Body of pancreas (tissue), 4 donors: ENCODE measurements around the gene ARHGEF28. TPM values are rescaled to one million over a fixed set of nuclear protein-coding genes. Genes with fewer than 3 reads are reported as not detected.
A peak's percentile ranks its signal among the peaks of the same experiment; 100 is the strongest.

Experiments
- ATAC-seq: fragments of 150-250 bp; one replicate; pipeline ENCODE4 v1.9.1; 2016
- DNase-seq, 4 donors: peaks; one replicate each; pipeline ENCODE4 v3.0.0-alpha.2; 2019
- H3K27ac ChIP-seq, 4 donors: fragments of 200-600 bp; sonication (generic); 1 replicate in 3 of 4; 2 replicates in 1 of 4; pipeline versions ENCODE4 v1.5.1 to v1.6.1; 2016 to 2019; ENCODE audit warnings: mild to moderate bottlenecking in 1 of 4, mixed read lengths in 1 of 4, moderate library complexity in 1 of 4
- H3K27me3 ChIP-seq, 2 donors: fragments of 200-600 bp; sonication (generic); one replicate each; pipeline ENCODE4 v1.6.0; 2016; ENCODE audit warnings: mild to moderate bottlenecking in 1 of 2
- H3K36me3 ChIP-seq, 2 donors: fragments of 200-600 bp; sonication (generic); replicated peaks in 1 of 2; 2 replicates each; pipeline ENCODE4 v1.5.1; 2016; ENCODE audit warnings: low read depth in 2 of 2; ENCODE audit not compliant: insufficient read depth in 1 of 2
- H3K4me1 ChIP-seq: fragments of 200-600 bp; sonication (generic); one replicate; pipeline ENCODE4 v1.6.0; 2016
- H3K4me3 ChIP-seq, 2 donors: fragments of 200-600 bp; sonication (generic); 1 replicate in 1 of 2; 2 replicates in 1 of 2; pipeline ENCODE4 v1.5.1; 2016 to 2019
- H3K9me3 ChIP-seq, 3 donors: fragments of 200-600 bp; sonication (generic); 1 replicate in 2 of 3; 2 replicates in 1 of 3; pipeline ENCODE4 v1.5.1; 2016
- POLR2A ChIP-seq, 3 donors: fragments of 450-650 bp; IDR thresholded peaks; one replicate each; pipeline ENCODE4 v1.6.1; 2016; ENCODE audit warnings: antibody characterized with exemption in 3 of 3, mild to moderate bottlenecking in 2 of 3
- WGBS, 2 donors: methylation state at CpG; one replicate each; pipeline ENCODE4 v1.1.5; 2017; 5-methylcytosine and 5-hydroxymethylcytosine counted together
- intact Hi-C: fragments of 100-400 bp; cut with DNase I; formaldehyde crosslinking; loops from one replicate; pipeline ENCODE4 v1.15.1; 2023
- total RNA-seq, 2 donors: library from RNA; depleted of rRNA; stranded (reverse); fragments of >200 nt; gene quantifications; one replicate each; pipeline ENCODE4 v1.1.0, GENCODE V29; 2016
- TF ChIP-seq, protein P1 (sequence below), 7 experiments: fragments of 450-650 bp in 4 of 7; fragments of 200-600 bp in 3 of 7; sonication (generic) in 3 of 7; IDR thresholded peaks; one replicate each; pipeline ENCODE4 v1.5.1; 2016 to 2019; ENCODE audit warnings: antibody characterized with exemption in 7 of 7

ARHGEF28 gene
- total RNA-seq, 2 donors from 2014 or later: 63.0 to 67.2 TPM

DNA sequence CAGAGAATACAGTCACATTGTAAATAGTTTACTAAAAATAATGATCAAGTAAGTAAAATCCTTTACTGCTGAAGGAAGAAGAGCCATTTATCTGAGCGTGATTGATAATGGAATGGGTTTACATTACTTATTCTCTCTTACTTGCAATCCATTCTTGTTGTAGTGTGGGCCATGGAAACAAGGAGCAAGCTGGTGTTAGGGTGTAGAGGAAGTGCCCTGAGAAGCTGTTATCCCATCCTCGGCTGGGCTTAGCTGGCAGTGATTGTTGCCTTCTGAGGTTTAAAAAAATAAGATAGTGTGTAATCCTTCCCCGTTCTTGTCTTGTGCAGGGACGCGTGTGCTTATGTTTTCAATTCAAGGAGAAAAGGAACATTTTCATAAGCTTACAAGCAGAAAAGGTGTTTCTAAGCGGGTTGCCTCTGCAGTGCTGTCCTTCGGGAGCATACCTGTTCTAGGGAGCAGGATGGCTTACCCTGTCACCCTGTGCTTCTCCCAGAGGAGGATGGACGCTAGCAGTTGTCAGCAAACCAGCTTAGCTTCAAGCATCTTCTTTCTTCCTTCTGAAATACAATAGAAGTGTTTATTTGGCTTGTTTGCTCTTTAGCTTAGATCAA is 188.3 kb downstream of the ARHGEF28 start:
- DNase-seq: no peak
- peaks cover 3% of the 10 kb centered on the region for H3K4me1 ChIP-seq
- no peaks in the 10 kb centered on the region for H3K9me3 ChIP-seq
- H3K27me3 ChIP-seq: no peaks in the 10 kb centered on the region
- H3K36me3 ChIP-seq: no peaks in the 10 kb centered on the region
- no peak for ATAC-seq
- 66 to 75% methylated on average over 8 of the region's 8 CpGs for WGBS, 2 donors
- intact Hi-C loops: no loop called here
- H3K4me3 ChIP-seq: no peak overlapping the region
- peak overlapping the region in 2 of 4 donors; percentile 9 to 16 for H3K27ac ChIP-seq
- TF ChIP-seq, protein P1, sequence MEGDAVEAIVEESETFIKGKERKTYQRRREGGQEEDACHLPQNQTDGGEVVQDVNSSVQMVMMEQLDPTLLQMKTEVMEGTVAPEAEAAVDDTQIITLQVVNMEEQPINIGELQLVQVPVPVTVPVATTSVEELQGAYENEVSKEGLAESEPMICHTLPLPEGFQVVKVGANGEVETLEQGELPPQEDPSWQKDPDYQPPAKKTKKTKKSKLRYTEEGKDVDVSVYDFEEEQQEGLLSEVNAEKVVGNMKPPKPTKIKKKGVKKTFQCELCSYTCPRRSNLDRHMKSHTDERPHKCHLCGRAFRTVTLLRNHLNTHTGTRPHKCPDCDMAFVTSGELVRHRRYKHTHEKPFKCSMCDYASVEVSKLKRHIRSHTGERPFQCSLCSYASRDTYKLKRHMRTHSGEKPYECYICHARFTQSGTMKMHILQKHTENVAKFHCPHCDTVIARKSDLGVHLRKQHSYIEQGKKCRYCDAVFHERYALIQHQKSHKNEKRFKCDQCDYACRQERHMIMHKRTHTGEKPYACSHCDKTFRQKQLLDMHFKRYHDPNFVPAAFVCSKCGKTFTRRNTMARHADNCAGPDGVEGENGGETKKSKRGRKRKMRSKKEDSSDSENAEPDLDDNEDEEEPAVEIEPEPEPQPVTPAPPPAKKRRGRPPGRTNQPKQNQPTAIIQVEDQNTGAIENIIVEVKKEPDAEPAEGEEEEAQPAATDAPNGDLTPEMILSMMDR (IDR thresholded peaks at IDR 0.05): no peak
- no peak for TF ChIP-seq POLR2A (IDR thresholded peaks at IDR 0.05)

DNA sequence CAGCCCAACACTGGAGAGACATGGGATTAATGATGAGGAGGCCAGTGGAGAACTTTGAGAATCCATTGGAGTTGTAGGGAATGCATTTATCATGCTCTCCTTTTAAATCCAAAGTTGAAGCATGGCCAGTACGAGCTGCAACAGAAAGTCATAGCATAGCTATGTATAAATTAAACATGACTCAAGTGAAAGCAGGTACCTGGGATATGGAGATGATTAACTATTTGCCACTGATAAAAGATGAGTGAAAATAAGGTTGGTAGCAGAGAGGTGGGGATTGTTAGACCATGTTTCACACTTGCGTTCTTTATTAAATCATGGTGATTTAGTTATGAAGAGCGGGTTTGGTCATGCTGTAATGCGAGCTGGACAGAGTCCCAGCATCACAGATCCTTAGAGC is 189.6 kb downstream of the ARHGEF28 start:
- intact Hi-C loops: no loop called here
- DNase-seq: no peak
- H3K9me3 ChIP-seq: no peaks in the 10 kb centered on the region
- TF ChIP-seq, protein P1 (IDR thresholded peaks at IDR 0.05): no peak
- no peak for TF ChIP-seq POLR2A (IDR thresholded peaks at IDR 0.05)
- H3K4me1 ChIP-seq: peaks cover 3% of the 10 kb centered on the region
- 83 to 84% methylated on average over 4 of the region's 4 CpGs for WGBS, 2 donors
- no peaks in the 10 kb centered on the region for H3K36me3 ChIP-seq
- ATAC-seq: no peak
- H3K27ac ChIP-seq: no peak overlapping the region
- no peaks in the 10 kb centered on the region for H3K27me3 ChIP-seq
- no peak overlapping the region for H3K4me3 ChIP-seq

DNA sequence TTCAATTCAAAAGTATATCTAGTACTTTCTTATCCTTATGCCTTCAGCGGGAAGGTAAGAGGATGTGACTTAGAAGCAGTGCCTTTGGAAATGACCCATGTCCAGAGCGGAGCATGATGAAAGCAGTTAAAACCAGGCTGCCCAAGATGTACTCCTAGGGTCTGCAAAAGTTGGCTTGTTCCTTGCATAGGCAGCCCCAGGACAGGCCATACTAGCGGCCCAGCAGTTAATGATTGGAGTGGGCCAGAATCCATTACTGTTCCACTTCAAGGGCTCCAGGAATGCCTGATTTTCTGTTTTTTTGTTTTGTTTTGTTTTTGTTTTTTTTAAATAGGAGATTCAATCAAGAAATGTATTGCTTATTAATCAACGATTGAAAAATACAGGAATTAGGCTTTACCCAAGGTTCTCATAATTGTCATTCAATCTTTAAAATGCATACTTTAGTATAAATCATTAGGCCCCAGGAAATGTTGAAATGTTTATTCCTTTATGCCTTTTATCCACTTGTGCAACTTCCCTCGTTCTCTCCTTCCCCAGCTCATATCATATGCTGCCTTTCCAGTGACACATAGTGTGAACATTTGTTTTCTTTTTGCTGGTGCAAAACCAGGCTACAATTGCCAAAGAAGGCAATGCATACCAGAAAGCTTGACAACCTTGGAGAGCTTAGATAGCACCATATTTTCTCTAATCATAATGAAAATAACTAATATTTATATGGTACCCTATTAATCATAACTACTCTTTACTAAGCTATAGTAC is 190.8 kb downstream of the ARHGEF28 start:
- TF ChIP-seq, protein P1 (IDR thresholded peaks at IDR 0.05): no peak
- no peak for TF ChIP-seq POLR2A (IDR thresholded peaks at IDR 0.05)
- H3K9me3 ChIP-seq: no peaks in the 10 kb centered on the region
- intact Hi-C loops: no loop called here
- no peaks in the 10 kb centered on the region for H3K36me3 ChIP-seq
- no peak overlapping the region for H3K27ac ChIP-seq
- H3K4me3 ChIP-seq: no peak overlapping the region
- no peaks in the 10 kb centered on the region for H3K27me3 ChIP-seq
- WGBS, 2 donors: 93 to 96% methylated on average over 5 of the region's 5 CpGs
- peaks cover 8% of the 10 kb centered on the region for H3K4me1 ChIP-seq
- DNase-seq (no peak), ATAC-seq (no peak)

DNA sequence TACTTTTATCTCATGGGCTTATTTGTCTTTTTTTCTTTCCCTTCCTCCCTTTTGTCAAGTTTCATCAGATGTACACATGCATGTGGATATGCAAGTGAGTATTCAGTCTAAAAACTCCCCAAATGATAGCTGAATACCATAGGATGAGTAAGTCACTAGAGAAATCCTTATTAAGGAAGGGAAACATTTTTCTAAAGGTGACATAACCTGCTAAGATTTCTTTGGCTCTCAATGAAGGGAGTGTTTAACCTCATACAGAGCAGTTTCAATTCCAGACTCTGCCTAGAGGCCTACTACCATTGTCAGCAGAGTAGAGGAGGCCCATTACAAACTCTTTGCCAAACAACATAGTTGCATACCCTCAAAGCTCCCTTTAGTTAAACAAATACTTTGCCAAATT is 192.4 kb downstream of the ARHGEF28 start:
- DNase-seq: no peak
- Histone ChIP-seq H3K36me3 (no peaks in the 10 kb centered on the region), H3K4me1 (peaks cover 21% of the 10 kb centered on the region), H3K27me3 (no peaks in the 10 kb centered on the region), H3K27ac (peak overlapping the region in 2 of 4 donors; percentile 15 to 23), H3K4me3 (no peak overlapping the region), H3K9me3 (no peaks in the 10 kb centered on the region)
- ATAC-seq: no peak
- intact Hi-C loops: no loop called here
- TF ChIP-seq, protein P1 (IDR thresholded peaks at IDR 0.05): no peak
- TF ChIP-seq POLR2A (IDR thresholded peaks at IDR 0.05): no peak
